C4-2B (cell line): Measurements from ENCODE around the gene ZNF345.

Source experiments
- H3K27ac ChIP-seq: fragments of 450-650 bp; 2 replicates; pipeline ENCODE4 v1.5.1; 2017
- CTCF ChIP-seq: fragments of 450-650 bp; conservative IDR thresholded peaks from 2 replicates; pipeline ENCODE4 v1.5.1; 2017; ENCODE audit warnings: mild to moderate bottlenecking
- ZFX ChIP-seq: fragments of 450-650 bp; IDR thresholded peaks from 2 replicates; pipeline ENCODE4 v1.6.1; 2017

The ZNF345 gene

DNA sequence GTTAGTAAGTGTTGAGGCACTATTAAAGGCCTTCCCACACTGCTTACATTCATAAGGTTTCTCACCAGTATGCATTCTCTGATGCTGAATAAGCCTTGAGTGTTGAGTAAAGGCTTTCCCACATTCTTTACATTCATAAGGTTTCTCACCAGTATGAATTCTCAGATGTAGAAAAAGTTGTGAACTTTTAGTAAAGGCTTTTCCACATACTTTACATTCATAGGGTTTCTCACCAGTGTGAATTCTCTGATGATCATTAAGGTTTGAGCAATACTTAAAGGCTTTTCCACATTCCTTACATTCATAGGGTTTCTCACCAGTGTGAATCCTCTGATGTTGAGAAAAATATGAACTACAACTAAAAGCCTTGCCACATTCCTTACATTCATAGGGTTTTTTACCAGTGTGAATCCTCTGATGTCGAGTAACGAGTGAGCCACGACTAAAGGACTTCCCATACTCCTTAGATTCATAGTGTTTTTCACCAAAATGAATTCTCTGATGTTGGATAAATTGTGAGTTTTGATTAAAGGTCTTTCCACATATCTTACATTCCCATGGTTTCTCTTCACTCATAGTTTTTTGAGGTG lies 41.2 kb downstream of the ZNF345 start:
- H3K27ac ChIP-seq: no peak overlapping the region
- TF ChIP-seq ZFX: no peak
- TF ChIP-seq CTCF: no peak

DNA sequence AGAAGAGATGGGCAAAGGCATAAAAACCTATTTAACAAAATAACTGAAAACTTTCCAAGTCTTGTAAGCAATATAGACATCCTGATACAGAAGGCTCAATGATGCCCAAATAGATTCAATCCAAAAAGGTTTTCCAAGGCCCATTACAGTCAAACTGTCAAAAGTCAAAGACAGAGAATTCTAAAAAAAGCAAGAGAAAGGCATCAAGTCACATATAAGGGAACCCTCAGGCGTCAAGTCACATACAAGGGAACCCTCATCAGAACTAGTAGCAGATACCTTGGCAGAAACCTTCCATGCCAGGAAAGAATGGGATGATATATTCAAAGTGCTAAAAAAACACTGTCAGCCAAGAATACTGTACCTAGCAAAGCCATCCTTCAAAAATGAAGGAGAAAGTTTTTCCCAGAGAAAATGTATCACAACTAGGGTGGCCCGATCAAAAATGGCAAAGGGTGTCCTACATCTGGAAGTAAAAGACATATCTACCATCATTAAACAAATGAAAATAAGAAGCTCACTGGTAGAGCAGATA lies 44.2 kb downstream of the ZNF345 start:
- TF ChIP-seq ZFX: no peak
- no peak overlapping the region for H3K27ac ChIP-seq

- TF ChIP-seq ZFX (no peak), CTCF (no peak)
- no peak overlapping the region for H3K27ac ChIP-seq
Measured at GRCh38 chr19:36898422-36898821, 47.7 kb downstream of the ZNF345 start.

DNA sequence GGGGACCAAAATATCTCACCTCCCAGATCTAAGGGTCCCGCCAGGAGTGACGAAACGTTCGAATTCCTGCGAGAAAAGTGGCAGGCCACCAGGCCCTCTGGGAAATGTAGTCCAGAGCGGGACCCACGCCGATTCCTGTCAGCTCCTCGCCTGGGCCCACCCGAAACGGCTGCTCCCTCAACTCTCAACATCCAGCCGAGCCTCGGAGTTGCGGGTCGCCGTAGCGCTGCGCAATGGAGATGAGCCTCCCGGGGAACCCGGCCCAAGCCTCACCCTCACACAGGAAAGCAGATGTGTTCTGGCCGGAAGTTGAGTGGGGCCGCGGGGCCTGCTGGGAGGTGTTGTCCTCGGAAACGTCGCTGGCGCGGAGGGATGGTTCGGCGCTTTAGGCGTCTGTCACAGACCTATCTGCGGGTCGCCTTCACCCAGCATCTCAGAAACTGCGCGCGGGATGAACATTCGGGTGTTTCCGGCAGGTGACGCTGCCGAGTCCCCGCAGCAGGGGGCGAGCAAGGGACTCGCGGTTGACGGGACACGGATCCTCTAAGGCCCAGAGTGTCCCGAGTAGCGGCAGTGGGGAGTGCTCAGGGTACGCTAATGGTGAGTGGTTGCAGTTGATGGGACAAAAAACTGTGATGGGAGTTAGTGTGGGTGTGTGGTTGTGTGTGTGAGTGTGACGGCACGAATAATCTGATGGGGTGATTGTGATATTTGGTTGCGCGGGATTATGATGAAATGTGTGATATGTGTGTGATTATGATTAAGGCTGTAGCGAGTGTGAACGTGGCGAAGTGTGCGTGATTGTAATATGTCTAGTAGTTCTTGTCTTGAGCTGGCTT lies 65.5 kb downstream of the ZNF345 start, which contains the start of the genes ZNF568 and ZNF829:
TSS of gene ZNF568 (plus strand) at position 341 of the 839 bp plus-strand sequence. CDS start 6,439 bp downstream, outside the sequence.
TSS of gene ZNF829 (minus strand) at position 300 of the 839 bp plus-strand sequence. CDS start 1,124 bp downstream, outside the sequence.
- peak within 1 kb of the TSS; percentile 82 for H3K27ac ChIP-seq

DNA sequence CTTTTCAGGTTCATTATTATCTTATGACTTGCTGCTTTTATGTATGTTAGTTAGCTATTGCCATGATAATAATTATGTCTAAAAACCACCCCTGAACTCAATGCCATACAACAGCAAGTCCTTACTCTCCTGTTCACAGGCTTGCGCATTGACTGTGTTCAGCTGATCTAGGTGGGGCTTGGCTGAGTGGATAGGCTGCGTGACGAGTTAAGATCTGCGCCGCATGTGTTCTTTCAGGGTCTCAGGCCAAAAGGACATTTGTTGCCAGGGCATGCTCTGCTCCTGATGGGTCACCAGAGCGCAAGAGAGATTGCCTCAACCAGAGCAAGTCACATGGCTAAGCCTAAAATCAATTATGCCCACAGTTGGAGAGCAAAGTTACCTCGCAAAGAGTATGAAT lies 66.3 kb downstream of the ZNF345 start:
- peak overlapping the region; percentile 82 for H3K27ac ChIP-seq
- TF ChIP-seq CTCF (no peak), ZFX (no peak)

More for the DNA sequence above, 65.5 kb downstream of the ZNF345 start, which contains the start of the genes ZNF568 and ZNF829:
- TF ChIP-seq CTCF (peak; percentile 79), ZFX (peak; percentile 68)

GRCh38 chr19:36918090-36918489 lies 67.4 kb downstream of the ZNF345 start:
- TF ChIP-seq ZFX (no peak), CTCF (no peak)
- no peak overlapping the region for H3K27ac ChIP-seq
